ENCODE measurements around the gene ANKRD55. TPM values are rescaled to one million over a fixed set of nuclear protein-coding genes. Genes with fewer than 3 reads are reported as not detected.
"Not testable (repeated sequence)": the region's sequence is repeated elsewhere in the genome, so short reads cannot be mapped to it uniquely, and the experiment has no call there.

Gene ANKRD55
- total RNA-seq, 1 donor from 2014 or later = not detected

DNA sequence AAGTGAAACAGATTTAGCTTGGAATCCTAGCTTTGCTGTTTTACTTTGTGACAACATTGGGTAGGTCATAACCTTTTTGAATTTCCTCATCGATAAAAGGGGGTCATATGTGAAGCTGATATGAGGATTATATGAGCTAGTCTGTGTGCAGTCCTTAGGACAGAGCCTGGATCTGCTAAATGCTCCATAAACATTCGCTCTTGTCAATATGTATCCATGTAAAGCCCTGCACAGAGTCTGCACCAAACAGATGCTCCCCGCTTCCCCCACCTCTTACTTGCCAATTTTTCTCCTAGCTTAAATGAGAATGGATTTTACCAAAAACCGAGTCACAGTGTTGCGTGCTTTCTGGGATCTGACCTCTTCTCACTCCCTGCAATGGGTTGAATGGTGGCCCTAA is 5.4 kb downstream of the ANKRD55 start:
- no peak overlapping the region for H3K9ac ChIP-seq
- no peak overlapping the region for H3K4me3 ChIP-seq
- H3K27ac ChIP-seq = no peak overlapping the region
- no peaks in the 10 kb centered on the region for H3K79me2 ChIP-seq (ENCODE audit: low read depth)
- no peak overlapping the region for H3K4me2 ChIP-seq
- no peaks in the 10 kb centered on the region for H4K20me1 ChIP-seq (ENCODE audit: low read depth)
- no peak for DNase-seq (ENCODE audit: low spot score)
- H3K27ac Mint-ChIP-seq = no peak overlapping the region
- peaks cover 3% of the 10 kb centered on the region for H3K9me3 Mint-ChIP-seq
- H3K4me1 ChIP-seq = peaks cover 9% of the 10 kb centered on the region
- no peaks in the 10 kb centered on the region for H3F3A ChIP-seq (ENCODE audit: low read depth)
- H3K9me3 ChIP-seq (ENCODE audit: low read depth) = no peaks in the 10 kb centered on the region
- H3K27me3 Mint-ChIP-seq (ENCODE audit: insufficient read depth, low read depth) = peaks cover 7% of the 10 kb centered on the region
- no peaks in the 10 kb centered on the region for H3K36me3 ChIP-seq
- H3K4me3 Mint-ChIP-seq = no peak overlapping the region
- H3K36me3 Mint-ChIP-seq = no peaks in the 10 kb centered on the region
- no peak for TF ChIP-seq EZH2 (IDR thresholded peaks at IDR 0.05)
- TF ChIP-seq EZH2phosphoT487 (IDR thresholded peaks at IDR 0.05) = no peak
- no peak for TF ChIP-seq CTCF (IDR thresholded peaks at IDR 0.05)
- no peaks in the 10 kb centered on the region for H3K27me3 ChIP-seq
- H3K4me1 Mint-ChIP-seq = peaks cover 18% of the 10 kb centered on the region
- no peak overlapping the region for H2AFZ ChIP-seq (replicated peaks)

- H3K27me3 ChIP-seq; H3K4me1 Mint-ChIP-seq; DNase-seq (ENCODE audit: low spot score); H3F3A ChIP-seq (ENCODE audit: low read depth); H2AFZ ChIP-seq (replicated peaks); H3K27me3 Mint-ChIP-seq (ENCODE audit: insufficient read depth, low read depth); H3K9me3 ChIP-seq (ENCODE audit: low read depth); H4K20me1 ChIP-seq (ENCODE audit: low read depth); H3K9ac ChIP-seq; H3K27ac ChIP-seq; H3K27ac Mint-ChIP-seq; H3K36me3 Mint-ChIP-seq; H3K79me2 ChIP-seq (ENCODE audit: low read depth); H3K4me3 ChIP-seq; H3K4me1 ChIP-seq; H3K4me2 ChIP-seq; H3K4me3 Mint-ChIP-seq; H3K36me3 ChIP-seq: not testable (repeated sequence)
- H3K9me3 Mint-ChIP-seq = peaks cover 27% of the 10 kb centered on the region
These were observed 9.8 kb downstream of the ANKRD55 start for GRCh38 chr5:56223298-56223697.

DNA sequence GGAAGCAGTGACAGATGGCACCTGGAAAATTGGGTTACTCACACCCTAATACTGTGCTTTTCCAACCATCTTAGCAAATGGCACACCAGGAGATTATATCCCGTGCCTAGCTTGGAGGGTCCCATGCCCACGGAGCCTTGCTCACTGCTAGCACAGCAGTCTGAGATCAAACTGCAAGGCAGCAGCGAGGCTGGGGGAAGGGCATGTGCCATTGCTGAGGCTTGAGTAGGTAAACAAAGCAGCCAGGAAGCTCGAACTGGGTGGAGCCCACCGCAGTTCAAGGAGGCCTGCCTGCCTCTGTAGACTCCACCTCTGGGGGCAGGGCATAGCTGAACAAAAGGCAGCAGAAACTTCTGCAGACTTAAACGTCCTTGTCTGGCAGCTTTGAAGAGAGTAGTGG is 11.5 kb downstream of the ANKRD55 start:
- H3K4me2 ChIP-seq; H3K27me3 Mint-ChIP-seq (ENCODE audit: insufficient read depth, low read depth); H3K4me3 Mint-ChIP-seq; DNase-seq (ENCODE audit: low spot score); H3K9ac ChIP-seq; H3F3A ChIP-seq (ENCODE audit: low read depth); H3K79me2 ChIP-seq (ENCODE audit: low read depth); H3K27ac ChIP-seq; H3K27me3 ChIP-seq; H3K4me1 Mint-ChIP-seq; H3K27ac Mint-ChIP-seq; H3K36me3 Mint-ChIP-seq; H3K9me3 ChIP-seq (ENCODE audit: low read depth); H3K4me3 ChIP-seq; H4K20me1 ChIP-seq (ENCODE audit: low read depth); H3K4me1 ChIP-seq; H2AFZ ChIP-seq (replicated peaks); H3K36me3 ChIP-seq: not testable (repeated sequence)
- H3K9me3 Mint-ChIP-seq = peaks cover 30% of the 10 kb centered on the region

DNA sequence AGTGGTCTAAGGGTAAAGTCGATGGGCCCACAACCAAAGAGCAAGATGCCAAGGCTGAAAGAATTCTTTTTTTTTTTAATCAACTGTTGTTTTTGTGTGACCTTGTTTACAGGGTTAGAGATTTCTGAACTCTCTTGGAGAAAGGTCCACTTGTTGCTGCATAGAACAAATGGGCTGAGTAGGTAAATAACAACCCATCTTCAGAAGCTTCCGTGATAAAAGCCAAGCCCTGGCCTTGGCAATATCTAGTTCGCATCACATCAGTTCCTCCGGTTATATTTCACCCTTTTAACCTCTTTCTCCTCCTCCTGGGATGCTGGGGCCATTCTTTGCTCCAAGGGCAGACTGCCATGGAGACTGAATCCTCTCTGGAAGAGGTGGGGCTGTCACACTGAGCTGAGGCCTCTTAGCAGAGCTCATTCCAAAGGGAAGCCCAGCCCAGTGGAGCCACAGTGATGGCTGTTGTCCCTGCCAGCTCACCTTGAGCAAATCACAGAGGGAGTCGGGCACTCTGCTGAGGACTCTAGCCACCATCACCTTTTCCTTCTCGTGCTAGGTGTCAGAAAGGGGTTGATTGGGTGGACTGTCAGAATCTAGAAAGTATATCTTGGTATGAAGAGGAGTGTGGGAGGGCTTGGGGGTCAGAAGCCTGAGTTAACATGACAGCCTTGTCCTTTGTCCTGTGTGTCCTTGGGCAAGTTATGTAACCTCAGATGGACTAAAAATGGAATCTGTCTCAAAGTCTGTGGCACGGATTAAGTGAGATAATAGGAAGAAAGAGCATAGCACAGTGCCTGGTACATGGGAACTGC is 17.9 kb downstream of the ANKRD55 start:
- no peaks in the 10 kb centered on the region for H3K4me1 ChIP-seq
- H2AFZ ChIP-seq (replicated peaks) = no peak overlapping the region
- no peak for DNase-seq (ENCODE audit: low spot score)
- Mint-ChIP-seq H3K9me3 (peaks cover 33% of the 10 kb centered on the region), H3K4me3 (no peak overlapping the region), H3K27me3 (ENCODE audit: insufficient read depth, low read depth) (no peaks in the 10 kb centered on the region), H3K4me1 (peaks cover 19% of the 10 kb centered on the region), H3K27ac (no peak overlapping the region), H3K36me3 (peaks cover 4% of the 10 kb centered on the region)
- no peaks in the 10 kb centered on the region for H3K27me3 ChIP-seq
- H4K20me1 ChIP-seq (ENCODE audit: low read depth) = no peaks in the 10 kb centered on the region
- no peaks in the 10 kb centered on the region for H3K36me3 ChIP-seq
- no peak overlapping the region for H3K4me2 ChIP-seq
- TF ChIP-seq EZH2phosphoT487 (IDR thresholded peaks at IDR 0.05) (no peak), CTCF (IDR thresholded peaks at IDR 0.05) (no peak), EZH2 (IDR thresholded peaks at IDR 0.05) (no peak)
- H3K27ac ChIP-seq = no peak overlapping the region
- H3F3A ChIP-seq (ENCODE audit: low read depth) = no peaks in the 10 kb centered on the region
- no peak overlapping the region for H3K4me3 ChIP-seq
- H3K9ac ChIP-seq = no peak overlapping the region
- H3K9me3 ChIP-seq (ENCODE audit: low read depth) = no peaks in the 10 kb centered on the region
- no peaks in the 10 kb centered on the region for H3K79me2 ChIP-seq (ENCODE audit: low read depth)

DNA sequence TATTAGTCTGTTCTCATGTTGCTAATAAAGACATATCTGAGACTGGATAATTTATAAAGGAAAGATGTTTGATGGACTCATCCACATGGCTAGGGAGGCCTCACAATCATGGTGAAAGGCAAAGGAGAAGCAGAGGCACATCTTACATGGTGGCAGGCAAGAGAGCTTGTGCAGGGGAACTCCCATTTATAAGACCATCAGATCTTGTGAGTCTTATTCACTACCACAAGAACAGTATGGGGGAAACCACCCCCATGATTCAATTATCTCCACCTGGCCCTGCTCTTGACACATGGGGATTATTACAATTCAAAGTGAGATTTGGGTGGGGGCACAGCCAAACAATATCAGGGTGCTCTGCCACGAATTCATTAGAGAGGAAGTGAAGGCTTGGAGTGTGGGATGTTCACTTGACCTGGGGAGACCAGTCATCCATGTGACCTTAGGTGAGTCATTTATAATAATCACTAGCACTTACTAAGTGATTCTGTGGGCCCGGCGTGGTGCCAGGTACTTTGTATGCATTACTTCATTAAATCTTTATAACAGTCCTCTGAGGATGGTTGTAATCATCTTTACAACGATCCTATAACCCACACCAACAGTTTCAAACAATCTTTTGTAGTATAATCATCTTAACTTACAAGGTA is 19.1 kb downstream of the ANKRD55 start:
- H3K4me3 Mint-ChIP-seq; H4K20me1 ChIP-seq (ENCODE audit: low read depth); H3K27ac ChIP-seq; DNase-seq (ENCODE audit: low spot score); H3K27me3 ChIP-seq; H3K4me1 ChIP-seq; H2AFZ ChIP-seq (replicated peaks); H3K36me3 ChIP-seq; H3K27ac Mint-ChIP-seq; H3K27me3 Mint-ChIP-seq (ENCODE audit: insufficient read depth, low read depth); H3F3A ChIP-seq (ENCODE audit: low read depth); H3K79me2 ChIP-seq (ENCODE audit: low read depth); H3K4me2 ChIP-seq; H3K9me3 ChIP-seq (ENCODE audit: low read depth); H3K9ac ChIP-seq; H3K36me3 Mint-ChIP-seq; H3K4me3 ChIP-seq: not testable (repeated sequence)
- peaks cover 26% of the 10 kb centered on the region for H3K9me3 Mint-ChIP-seq
- H3K4me1 Mint-ChIP-seq = peaks cover 19% of the 10 kb centered on the region

Data from neural progenitor cell (in vitro differentiated cells).